Kidney glomerular epithelial cell (primary cell): Measurements from ENCODE around the gene MPP2.
"Not testable (repeated sequence)": the region's sequence is repeated elsewhere in the genome, so short reads cannot be mapped to it uniquely, and the experiment has no call there.

Experiments
- DNase-seq: peaks from one replicate; lab custom pipeline; 2025; lab: John Stamatoyannopoulos, UW

The MPP2 gene

DNA sequence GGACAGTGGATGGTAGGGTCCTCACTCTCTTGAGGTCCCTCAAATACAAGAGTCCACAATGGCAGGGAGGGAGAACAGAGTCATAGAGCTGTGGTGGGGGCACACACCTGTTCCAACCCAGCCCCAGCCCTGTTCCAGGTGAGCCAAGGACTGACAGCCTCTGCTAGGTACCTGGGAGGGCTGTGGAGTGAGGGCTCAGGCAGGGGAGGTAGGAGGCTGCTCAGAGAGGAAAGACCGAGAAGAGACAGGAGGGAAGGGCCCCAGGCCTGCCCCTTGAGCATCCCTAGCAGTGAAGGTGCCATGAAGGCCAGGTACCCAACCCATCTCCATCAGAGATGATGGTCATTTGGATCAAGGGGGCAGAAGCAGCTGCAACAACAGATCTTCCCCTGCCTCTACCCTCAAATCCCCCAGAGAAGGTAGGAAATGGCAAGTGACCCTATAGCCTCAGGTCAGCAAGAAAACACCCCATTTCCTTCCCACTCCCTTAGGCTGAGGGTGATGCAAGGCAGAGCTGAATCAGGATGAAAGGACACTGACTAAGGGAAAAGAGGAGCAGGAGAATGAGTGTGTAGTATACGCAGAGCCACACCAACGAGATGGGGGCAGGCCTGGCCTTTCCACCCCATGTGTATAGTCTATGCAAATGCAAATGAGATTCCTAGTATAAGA lies 31.7 kb downstream of the MPP2 start:
- DNase-seq: no peak

DNA sequence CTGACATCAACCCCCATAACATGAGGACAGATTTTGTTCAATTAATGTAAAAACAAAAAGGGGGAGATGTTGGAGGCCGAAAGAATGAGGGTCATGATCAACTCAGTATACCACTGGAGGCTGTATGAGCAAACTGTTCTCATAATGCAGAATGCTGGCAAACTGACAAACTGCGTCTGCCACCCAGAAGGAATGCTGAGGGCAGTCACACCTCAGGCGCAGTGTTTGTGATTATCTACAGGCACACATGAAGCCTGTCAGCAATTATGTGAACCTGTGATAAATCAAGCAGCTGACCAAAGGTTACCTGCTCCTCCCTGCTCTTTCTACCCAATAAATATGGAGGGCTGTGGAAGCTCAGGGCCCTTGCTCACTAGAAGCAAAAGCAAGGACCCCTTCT lies 33.0 kb downstream of the MPP2 start:
- no peak for DNase-seq

DNA sequence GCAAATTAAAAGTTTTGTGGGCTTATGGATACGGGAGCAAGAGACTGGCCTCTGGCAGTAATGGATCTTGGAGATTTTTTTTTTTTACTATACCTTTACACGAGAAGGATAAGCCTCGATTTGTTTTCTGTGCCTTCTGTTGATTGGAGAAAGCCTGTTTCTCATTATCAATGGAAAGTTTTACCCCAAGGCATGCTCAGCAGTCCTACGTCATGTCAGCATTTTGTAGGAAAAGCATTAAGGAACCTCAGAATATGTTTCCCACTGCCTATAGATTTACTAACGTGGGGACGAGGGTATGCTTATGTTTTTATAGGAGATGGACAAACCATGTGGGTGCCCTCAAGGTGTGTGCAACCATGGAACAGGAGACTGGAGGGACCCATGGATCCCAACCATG lies 33.5 kb downstream of the MPP2 start:
- no peak for DNase-seq

DNA sequence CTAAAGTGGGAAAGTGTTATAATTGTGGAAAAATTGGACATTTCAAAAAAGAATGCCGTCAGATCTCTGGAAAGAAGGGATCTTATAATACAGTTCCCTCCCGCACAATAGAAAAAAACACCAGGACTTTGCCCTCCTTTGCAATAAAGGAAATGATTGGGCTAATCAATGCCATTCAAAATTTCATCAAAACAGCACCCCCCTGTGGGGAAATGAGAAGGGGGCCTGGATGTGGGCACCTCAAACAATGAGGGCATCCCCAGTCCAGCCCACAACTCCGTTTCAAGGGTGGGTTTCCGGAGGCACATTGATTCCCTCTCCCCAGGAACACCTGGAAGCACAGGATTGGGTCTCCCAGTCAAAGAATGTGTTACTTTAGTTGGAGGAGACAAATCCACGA lies 34.2 kb downstream of the MPP2 start:
- no peak for DNase-seq

DNA sequence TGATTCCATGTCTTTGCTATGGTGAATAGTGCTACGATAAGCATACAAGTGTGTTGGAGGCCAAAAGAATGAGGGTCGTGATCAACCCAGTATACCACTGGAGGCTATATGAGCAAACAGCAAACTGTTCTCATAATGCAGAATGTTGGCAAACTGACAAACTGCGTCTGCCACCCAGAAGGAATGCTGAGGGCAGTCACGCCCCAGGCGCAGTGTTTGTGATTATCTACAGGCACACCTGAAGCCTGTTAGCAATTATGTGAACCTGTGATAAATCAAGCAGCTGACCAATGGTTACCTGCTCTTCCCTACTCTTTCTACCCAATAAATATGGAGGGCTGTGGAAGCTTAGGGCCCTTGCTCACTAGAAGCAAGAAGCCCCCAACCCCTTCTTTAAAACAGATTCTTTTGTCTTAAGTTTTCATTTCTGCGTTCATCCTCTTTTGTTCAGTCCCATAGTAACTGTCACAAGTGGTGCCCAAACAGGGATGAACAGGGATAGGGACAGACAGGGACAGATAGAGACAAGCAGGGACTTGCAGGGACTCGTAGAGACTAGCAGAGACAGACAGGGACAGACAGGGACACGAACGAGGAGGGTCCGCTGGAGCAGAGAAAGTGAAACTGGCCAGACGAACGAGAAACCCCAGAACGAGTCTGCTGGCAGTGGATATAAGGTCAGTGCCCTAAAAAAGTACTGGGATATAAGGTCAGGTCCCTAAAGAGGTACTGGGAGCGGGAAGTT lies 35.2 kb downstream of the MPP2 start:
- DNase-seq: no peak

DNA sequence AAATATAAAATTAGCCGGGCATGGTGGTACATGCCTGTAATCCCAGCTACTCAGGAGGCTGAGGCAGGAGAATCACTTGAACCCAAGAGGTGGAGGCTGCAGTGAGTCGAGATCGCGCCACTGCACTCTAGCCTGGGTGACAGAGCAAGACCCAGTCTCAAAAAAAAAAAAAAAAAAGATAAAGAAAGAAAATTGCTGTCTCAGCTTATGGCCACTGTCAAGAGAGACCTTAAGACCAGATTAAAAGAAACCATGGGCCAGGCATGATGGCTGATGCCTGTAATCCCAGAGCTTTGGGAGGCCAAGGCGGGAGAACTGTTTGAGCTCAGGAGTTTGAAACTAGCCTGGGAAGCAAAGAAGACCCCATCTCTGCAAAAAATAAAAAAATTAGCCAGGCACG lies 38.3 kb downstream of the MPP2 start:
- DNase-seq: not testable (repeated sequence)

DNA sequence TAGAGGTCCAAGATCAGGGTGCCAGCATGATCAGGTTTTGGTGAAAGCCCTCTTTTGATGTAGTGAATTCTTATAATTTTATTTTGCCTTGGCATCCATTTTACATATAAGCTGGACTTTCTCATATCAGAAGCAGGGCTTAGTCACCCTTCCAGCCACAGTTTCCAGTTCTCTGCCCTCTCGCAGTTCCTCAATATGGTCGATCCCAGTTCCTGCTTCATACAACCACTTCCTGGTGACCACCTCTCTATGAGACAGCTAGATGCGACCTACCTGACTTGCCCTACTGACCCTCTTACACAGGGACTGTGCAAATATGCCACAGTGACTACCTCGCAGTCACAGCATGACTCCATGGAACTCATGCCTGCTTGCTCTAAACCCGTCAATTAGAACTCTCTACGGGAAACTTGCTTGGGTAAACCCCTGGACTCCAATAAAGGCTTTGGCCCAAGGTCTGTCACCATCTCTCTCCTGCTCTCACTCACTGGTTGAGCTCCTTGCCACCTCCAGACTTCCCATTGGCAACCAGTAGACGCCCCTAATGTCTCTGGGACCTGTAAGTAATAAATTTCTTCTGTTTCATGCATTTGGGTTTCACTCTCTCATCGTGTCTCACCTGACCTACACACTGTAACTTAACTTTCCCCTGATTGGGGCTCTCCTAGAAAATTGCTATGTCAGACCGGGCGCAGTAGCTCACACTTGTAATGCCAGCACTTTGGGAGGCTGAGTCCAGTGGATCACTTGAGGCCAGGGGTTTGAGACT lies 38.9 kb downstream of the MPP2 start:
- no peak for DNase-seq

DNA sequence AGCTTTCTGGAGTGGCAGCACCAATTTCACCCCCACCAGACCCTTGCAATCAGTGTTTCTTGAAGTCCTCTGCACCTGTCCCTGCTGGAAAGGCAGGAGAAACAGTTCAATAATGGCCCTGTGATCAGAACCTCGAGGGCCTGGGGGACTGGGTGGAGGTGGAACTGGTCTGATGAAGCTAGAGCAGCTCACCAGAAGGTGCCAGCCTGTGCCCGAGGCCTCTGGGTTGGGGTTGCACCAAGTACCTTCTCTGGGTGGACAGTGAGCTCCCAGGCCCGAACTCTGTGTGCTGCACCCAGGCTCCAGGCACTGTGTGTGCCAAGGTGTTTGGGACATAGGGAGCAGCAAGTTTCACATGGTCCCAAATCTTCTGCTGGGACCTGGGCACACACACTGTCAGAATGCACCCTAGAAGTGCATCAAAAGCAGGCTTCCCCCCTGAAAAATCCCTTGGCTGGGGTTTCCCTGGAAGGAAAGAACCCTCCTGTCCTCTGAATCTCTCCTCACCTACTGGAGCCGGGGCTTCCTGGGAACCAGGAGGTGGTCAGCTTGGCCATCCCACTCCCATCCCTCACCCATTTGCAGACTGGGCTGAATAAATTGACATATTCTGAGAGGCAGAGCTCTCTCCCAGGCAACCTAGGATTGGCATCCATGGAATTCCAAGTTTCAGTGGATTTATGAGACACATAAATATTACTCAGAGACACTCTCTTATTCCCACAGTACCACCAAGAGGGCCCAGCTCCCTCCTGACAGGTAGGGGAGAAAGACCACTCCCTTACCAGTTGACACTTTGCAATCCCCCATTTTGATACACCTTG lies 43.0 kb downstream of the MPP2 start:
- no peak for DNase-seq

DNA sequence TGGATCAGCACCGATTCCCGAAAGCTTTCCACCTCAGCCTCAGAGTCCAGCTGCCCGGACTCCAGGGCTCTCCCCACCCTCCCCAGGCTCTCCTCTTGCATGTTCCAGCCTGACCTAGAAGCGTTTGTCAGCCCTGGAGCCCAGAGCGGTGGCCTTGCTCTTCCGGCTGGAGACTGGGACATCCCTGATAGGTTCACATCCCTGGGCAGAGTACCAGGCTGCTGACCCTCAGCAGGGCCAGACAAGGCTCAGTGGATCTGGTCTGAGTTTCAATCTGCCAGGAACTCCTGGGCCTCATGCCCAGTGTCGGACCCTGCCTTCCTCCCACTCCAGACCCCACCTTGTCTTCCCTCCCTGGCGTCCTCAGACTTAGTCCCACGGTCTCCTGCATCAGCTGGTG lies 45.4 kb downstream of the MPP2 start:
- DNase-seq: no peak

DNA sequence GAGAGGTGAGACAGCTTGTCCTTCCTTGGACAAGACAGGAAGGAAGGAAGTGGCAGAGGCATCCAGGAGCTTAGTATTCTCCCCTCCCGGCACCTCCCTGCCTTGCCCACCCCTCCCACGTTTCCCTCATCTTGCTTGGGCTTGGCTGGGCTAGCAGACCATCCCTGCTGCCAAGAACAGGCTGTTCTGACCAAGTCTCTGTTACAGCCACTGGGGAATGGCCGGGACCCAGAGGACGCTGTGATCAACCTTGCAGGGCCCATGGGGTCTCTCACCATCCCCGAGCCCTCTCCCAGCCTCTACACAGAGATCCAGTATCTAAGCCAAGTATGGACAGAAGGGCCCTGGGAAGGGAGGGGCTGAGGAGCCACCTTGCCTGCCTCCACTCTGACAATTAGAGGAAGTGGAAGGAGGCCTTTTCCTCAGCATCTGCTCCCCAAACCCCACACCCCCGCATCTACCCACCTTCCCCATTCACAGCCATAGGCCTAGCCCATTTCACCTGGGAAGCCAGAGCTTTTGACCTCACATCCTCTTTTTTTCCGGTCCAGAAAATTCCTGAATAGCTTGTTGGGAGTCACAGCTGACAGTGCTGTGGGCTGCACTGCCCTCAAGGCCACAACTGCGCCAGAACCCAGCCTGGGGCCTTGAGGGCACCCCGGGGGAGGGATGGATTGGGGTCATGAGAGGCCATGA lies 46.3 kb downstream of the MPP2 start:
- no peak for DNase-seq

DNA sequence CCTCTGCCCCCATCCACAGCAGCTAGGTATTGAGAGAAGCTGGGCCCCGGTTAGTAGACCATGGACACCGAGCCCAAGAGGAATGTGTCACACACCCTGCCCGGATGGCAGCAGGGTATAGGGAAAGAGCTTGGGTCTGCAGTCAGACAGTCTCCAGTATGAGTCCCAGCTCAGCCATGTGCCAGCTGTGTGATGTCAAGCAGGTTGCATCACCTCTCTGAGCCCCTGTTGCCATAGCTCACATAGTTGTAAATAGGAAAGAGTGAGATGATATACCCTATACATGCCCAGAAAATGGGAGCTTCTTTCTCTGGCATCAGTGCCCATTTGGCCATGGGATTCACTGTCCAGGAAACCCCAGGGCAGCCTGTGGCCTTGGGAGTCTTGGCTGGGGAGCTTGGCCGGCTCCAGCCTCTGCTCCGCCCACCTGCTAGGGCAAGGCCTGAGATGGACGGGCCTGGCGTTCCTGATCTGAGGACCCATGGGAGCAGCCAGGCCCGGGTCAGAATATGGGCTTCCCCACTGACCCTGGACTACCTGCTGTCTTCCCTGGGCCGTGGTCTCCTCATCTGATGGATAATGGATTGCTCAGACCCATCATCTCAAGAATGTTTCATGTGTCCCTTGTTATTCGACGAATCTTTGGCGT lies 47.1 kb downstream of the MPP2 start:
- no peak for DNase-seq

DNA sequence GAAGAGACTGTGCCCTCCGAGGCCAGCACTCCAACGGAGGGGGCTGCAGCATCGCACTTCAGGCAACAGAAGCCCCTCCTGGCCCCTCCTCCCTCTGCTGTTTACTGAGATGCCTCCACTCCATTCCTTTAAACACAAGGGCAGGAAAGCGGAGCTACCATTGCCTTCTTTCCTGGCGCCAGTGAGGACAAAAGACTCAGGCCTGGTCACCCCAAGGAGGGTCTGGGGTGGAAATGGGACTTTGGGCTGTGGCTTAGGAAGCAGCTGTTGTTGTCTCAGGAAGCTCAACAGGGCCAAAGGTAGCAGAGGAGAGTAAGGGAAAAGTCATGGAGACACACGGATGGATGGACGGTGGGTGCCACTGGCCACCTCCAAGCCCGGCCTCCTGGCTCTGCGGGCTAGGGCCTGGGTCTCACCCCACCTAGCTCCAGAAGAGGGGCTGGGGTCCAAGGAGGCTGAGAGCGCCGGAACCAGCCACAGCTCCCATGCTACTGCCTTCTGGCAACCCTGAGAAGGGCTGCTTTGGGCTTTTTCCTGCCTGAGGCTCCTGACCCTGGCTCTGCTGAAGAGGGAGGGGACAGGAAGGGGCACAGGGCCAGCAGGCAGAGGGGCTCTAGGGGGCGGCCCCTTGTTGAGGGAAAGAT lies 49.3 kb downstream of the MPP2 start:
- no peak for DNase-seq

DNA sequence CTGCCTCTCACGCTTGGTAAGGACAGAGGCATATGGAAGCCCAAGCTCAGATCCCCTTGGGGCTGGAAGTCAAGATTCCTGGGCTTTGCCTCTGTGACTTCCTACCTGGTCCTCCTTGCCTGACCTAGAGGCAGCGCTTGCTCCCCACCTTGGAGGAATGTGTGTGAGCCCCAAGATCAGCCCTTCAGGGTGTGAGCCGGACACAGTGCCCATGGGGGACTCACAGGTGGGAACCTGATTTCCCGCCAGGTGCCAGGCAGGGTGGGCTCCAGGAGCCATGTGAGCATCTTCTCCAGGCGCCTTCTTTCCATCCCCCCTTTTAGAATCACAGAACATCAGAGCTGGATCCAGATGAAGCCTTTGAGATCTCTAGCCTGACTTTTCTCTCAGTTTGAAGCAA lies 50.2 kb downstream of the MPP2 start:
- no peak for DNase-seq

DNA sequence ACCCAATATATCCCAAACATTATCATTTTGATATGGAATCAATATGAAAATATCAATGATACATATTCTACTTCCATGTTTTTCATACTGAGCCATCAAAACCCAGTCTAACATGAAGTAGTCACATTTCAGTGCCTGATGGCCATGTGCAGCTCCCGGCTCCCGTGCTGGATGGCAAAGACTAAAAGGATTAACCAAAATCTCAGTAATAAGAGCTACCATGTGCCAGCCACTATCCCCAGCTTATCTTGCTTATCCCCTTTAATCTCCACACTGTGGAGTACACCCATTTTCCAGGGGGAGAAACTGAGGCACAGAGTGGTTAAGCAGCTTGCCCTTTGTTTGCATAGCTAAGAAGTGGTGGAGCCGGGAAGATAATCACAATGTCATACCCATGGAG lies 51.2 kb downstream of the MPP2 start:
- no peak for DNase-seq

DNA sequence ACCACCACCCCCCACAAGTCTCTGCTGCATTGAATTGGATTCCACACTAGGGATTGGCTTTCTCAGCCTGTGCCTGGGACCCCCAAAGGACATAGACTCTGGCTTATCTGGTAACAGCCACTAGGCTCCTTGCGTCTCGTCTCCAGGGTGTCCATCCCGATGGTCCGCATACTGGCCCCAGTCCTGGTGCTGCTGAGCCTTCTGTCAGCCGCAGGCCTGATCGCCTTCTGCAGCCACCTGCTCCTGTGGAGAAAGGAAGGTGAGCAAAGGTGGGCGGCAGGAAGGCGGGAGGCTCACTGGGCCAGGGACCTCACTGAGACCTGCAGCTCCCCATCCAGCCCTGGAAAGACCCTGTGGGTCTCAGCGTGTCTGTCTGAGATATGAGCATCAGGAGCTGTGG lies 52.3 kb downstream of the MPP2 start:
- DNase-seq: no peak

DNA sequence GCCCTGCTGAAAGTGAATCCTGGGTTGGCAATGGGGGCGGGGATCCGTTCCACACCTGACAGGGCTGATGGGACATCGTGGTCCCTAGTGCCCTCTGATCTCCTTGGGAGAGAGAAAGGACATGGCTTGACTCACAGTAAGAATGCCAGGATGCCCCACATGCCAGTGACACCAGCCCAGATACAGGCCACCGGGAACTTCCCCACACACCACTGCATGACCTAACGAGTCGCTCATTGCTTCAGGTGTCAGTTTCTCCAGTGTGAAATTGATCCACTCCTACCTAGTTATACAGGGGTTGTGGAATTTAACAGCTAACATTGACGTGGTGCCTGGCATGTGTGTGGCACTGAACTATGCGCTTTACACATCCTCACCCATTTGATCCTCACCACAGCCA lies 52.8 kb downstream of the MPP2 start:
- no peak for DNase-seq

DNA sequence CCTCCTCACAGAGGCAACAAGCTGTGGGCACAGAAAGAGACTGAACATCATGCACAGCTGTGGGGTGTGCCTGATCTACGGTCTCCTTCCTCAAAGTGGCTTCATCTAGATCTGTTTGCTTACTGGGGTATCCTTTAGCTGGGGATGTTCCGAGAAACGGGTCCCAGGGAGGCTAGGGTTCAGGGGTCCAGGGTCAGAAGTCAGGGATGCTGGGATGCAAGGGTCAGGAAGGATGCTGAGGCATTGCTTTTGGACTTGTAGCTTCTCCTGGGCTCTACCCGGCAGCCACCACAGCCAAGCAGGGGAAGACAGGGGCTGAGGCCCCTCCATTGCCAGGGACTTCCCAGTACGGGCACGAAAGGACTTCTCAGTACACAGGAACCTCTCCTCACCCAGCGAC lies 53.8 kb downstream of the MPP2 start:
- DNase-seq: no peak

DNA sequence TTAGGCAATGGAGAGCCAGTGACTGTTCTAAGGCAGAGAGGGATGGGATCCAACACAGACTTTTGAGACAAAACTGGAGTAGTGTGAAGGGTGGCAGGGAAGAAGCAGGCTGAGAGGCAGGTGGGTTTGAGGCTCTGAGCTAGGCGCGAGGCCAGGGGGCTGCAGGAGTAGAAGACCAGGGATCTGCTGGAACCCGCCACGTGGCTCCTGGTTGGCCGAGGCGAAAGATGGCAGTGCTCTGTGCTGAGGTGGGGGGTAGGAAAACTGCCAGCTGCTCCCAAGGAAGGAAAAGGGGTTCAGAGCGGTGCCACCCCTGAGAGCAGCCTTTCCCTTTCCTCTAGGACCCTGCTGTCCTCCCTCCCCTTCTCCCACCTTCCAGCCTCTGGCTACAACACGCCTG lies 54.8 kb downstream of the MPP2 start:
- DNase-seq: no peak

DNA sequence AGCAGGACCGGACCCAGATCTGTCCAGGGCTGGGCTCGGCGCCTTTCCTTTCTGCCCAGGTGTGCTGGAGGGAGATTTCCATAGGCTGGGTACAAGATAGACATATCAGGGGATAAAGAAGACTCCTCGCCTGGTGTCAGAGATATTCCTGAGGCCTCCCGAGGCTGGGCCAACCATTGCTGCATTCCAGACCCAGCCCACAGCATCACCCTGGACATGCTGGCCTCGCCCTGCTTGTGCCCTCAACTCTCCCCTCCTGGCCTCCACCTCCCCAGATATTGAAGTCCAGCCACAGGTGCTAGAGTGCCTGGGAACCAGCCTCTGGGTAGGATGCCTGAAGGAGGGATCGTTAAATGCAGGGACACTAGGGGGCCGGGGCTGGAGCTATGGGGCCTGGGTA lies 58.2 kb downstream of the MPP2 start:
- no peak for DNase-seq

DNA sequence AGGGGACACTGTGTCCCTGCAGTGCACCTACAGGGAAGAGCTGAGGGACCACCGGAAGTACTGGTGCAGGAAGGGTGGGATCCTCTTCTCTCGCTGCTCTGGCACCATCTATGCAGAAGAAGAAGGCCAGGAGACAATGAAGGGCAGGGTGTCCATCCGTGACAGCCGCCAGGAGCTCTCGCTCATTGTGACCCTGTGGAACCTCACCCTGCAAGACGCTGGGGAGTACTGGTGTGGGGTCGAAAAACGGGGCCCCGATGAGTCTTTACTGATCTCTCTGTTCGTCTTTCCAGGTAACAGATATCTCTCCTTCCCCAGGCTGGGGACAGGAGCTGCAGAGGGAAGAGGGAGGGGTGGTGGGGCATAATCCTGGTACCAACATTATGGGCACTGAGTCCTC lies 58.7 kb downstream of the MPP2 start:
- no peak for DNase-seq

DNA sequence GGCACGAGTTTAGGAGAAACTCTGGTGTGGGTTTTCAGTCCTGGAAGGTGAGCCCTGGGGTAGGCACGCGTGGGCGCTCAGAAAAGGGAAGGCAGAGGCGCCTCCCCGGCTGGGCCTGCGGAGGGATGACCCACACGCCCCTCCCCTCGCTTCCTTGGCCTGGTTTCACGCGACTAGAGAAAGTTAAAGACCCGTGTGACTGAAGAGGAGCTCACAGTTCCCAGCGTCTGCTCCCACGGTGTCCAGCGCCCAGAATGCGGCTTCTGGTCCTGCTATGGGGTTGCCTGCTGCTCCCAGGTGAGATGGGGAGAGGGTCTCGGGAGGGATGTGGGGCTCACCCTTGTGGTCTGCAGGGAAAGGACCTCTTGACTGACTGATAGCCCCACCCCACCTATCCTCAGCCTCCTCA lies 60.4 kb downstream of the MPP2 start, which contains the start of gene CD300LG:
Gene CD300LG (plus strand): TSS at position 214 of the 409 bp plus-strand sequence. CDS start 41 bp downstream, at position 255.
- DNase-seq: no peak
